HepG2 (cell line): ENCODE measurements around the gene PLD1. TPM values are rescaled to one million over a fixed set of nuclear protein-coding genes. Genes with fewer than 3 reads are reported as not detected.
A peak's percentile ranks its signal among the peaks of the same experiment; 100 is the strongest.

ENCODE experiments used
- AKNA ChIP-seq: sonication (generic); formaldehyde crosslinking; IDR thresholded peaks from 2 replicates; pipeline ENCODE4 v1.4.0; 2020; ENCODE audit warnings: missing genetic modification reagents, borderline replicate concordance
- CREB1 ChIP-seq, 2 experiments: fragments of 450-650 bp in 1 of 2; IDR thresholded peaks; 2 replicates each; pipeline ENCODE4 v1.6.1; 2016 to 2017; ENCODE audit warnings: control low read depth in 1 of 2, mild to moderate bottlenecking in 1 of 2, missing compliant biosample characterization in 1 of 2, missing genetic modification characterization in 1 of 2
- ELF3 ChIP-seq: IDR thresholded peaks from 2 replicates; pipeline ENCODE4 v1.6.1; 2016; ENCODE audit warnings: missing genetic modification reagents, missing compliant biosample characterization
- FOXK2 ChIP-seq: fragments of 450-650 bp; IDR thresholded peaks from 2 replicates; pipeline ENCODE4 v1.6.1; 2016
- GATAD2A ChIP-seq: IDR thresholded peaks from 2 replicates; pipeline ENCODE4 v1.6.1; 2016
- GTF3A ChIP-seq: sonication (generic); formaldehyde crosslinking; conservative IDR thresholded peaks from 2 replicates; pipeline ENCODE4 v1.4.0; 2020; ENCODE audit warnings: mild to moderate bottlenecking, missing genetic modification reagents
- HOXA5 ChIP-seq: sonication (generic); formaldehyde crosslinking; IDR thresholded peaks from 2 replicates; pipeline ENCODE4 v1.4.0; 2020; ENCODE audit warnings: missing genetic modification reagents
- KDM4B ChIP-seq: sonication (generic); formaldehyde crosslinking; IDR thresholded peaks from 2 replicates; pipeline ENCODE4 v1.4.0; 2020; ENCODE audit warnings: missing genetic modification reagents
- KLF11 ChIP-seq: IDR thresholded peaks from 2 replicates; pipeline ENCODE4 v1.6.1; 2016; ENCODE audit warnings: missing compliant biosample characterization
- LCORL ChIP-seq, 2 experiments: fragments of 450-650 bp in 1 of 2; sonication (generic) in 1 of 2; formaldehyde crosslinking in 1 of 2; IDR thresholded peaks; 2 replicates each; pipeline versions ENCODE4 v1.5.0 to v1.6.1; 2017 to 2020; ENCODE audit warnings: antibody characterized with exemption in 1 of 2, missing genetic modification reagents in 1 of 2
- SALL1 ChIP-seq: sonication (generic); formaldehyde crosslinking; IDR thresholded peaks from 2 replicates; pipeline ENCODE4 v1.8.0; 2022; ENCODE audit warnings: mild to moderate bottlenecking, missing genetic modification reagents
- SAP130 ChIP-seq: IDR thresholded peaks from 2 replicates; pipeline ENCODE4 v1.6.1; 2016; ENCODE audit warnings: low read depth
- YY1 ChIP-seq: IDR thresholded peaks from 2 replicates; pipeline ENCODE4 v1.6.1; 2011; ENCODE audit warnings: low read length, low read depth, moderate library complexity, mild to moderate bottlenecking; ENCODE audit not compliant: insufficient read depth, insufficient replicate concordance
- ZFYVE20 ChIP-seq: sonication (generic); formaldehyde crosslinking; IDR thresholded peaks from 2 replicates; pipeline ENCODE4 v1.8.0; 2023; ENCODE audit warnings: low read depth, mild to moderate bottlenecking, moderate library complexity, missing genetic modification reagents, borderline replicate concordance
- ZKSCAN1 ChIP-seq: fragments of 150-350 bp; IDR thresholded peaks from 2 replicates; pipeline ENCODE4 v1.6.1; 2014; ENCODE audit warnings: low read length
- ZNF232 ChIP-seq: sonication (generic); formaldehyde crosslinking; IDR thresholded peaks from 2 replicates; pipeline ENCODE4 v1.4.0; 2020; ENCODE audit warnings: missing genetic modification reagents, borderline replicate concordance
- ZNF251 ChIP-seq: sonication (generic); formaldehyde crosslinking; IDR thresholded peaks from 2 replicates; pipeline ENCODE4 v1.9.0; 2021; ENCODE audit warnings: mild to moderate bottlenecking, missing genetic modification reagents
- ZNF256 ChIP-seq: sonication (generic); formaldehyde crosslinking; conservative IDR thresholded peaks from 2 replicates; pipeline ENCODE4 v1.4.0; 2020; ENCODE audit warnings: missing genetic modification reagents
- ZNF589 ChIP-seq: sonication (generic); formaldehyde crosslinking; conservative IDR thresholded peaks from 2 replicates; pipeline ENCODE4 v1.8.0; 2022; ENCODE audit warnings: mild to moderate bottlenecking, moderate library complexity, missing genetic modification reagents
- ZSCAN20 ChIP-seq: sonication (generic); formaldehyde crosslinking; IDR thresholded peaks from 2 replicates; pipeline ENCODE4 v1.4.0; 2020; ENCODE audit warnings: missing genetic modification reagents, mild to moderate bottlenecking, borderline replicate concordance
- ZSCAN22 ChIP-seq: sonication (generic); formaldehyde crosslinking; IDR thresholded peaks from 2 replicates; pipeline ENCODE4 v1.4.0; 2020; ENCODE audit warnings: mild to moderate bottlenecking, missing genetic modification reagents
- ZZZ3 ChIP-seq: sonication (generic); formaldehyde crosslinking; IDR thresholded peaks from 2 replicates; pipeline ENCODE4 v1.4.0; 2020; ENCODE audit warnings: missing genetic modification reagents, mild to moderate bottlenecking, borderline replicate concordance
- polyA plus RNA-seq, 8 experiments: library from polyadenylated mRNA; depleted of rRNA in 3 of 8; stranded (reverse) in 7 of 8; unstranded in 1 of 8; fragments of >200 nt; fragmentation: Illumina TruSeq in 4 of 8; extraction: Trizol in 4 of 8; gene quantifications; 2 replicates each; pipeline versions ENCODE4 v1.2.1 to v1.2.3, GENCODE V29; 2011 to 2016; ENCODE audit warnings: low read depth in 4 of 8, missing spikeins in 1 of 8, mixed read lengths in 1 of 8; ENCODE audit not compliant: insufficient read depth in 1 of 8
- total RNA-seq, 5 experiments: library from RNA; depleted of rRNA; stranded (reverse); fragments of >200 nt; fragmentation: Illumina TruSeq; extraction: Trizol; gene quantifications; 2 replicates each; pipeline ENCODE4 v1.2.3, GENCODE V29; 2016; ENCODE audit warnings: low read depth in 1 of 5
- TF ChIP-seq, protein P1 (sequence below): sonication (generic); formaldehyde crosslinking; IDR thresholded peaks from 2 replicates; pipeline ENCODE4 v1.5.0; 2020; ENCODE audit warnings: mild to moderate bottlenecking, missing genetic modification reagents

The PLD1 gene
- total and polyA plus RNA-seq, 2 of the 13 experiments (the other 11 are each of a cell fraction or from before 2014, with no cell fraction given): 27.1 to 59.4 TPM

GRCh38 chr3:171811295-171811912 lies 1.1 kb upstream of the PLD1 start (continued):
- TF ChIP-seq, protein P1, sequence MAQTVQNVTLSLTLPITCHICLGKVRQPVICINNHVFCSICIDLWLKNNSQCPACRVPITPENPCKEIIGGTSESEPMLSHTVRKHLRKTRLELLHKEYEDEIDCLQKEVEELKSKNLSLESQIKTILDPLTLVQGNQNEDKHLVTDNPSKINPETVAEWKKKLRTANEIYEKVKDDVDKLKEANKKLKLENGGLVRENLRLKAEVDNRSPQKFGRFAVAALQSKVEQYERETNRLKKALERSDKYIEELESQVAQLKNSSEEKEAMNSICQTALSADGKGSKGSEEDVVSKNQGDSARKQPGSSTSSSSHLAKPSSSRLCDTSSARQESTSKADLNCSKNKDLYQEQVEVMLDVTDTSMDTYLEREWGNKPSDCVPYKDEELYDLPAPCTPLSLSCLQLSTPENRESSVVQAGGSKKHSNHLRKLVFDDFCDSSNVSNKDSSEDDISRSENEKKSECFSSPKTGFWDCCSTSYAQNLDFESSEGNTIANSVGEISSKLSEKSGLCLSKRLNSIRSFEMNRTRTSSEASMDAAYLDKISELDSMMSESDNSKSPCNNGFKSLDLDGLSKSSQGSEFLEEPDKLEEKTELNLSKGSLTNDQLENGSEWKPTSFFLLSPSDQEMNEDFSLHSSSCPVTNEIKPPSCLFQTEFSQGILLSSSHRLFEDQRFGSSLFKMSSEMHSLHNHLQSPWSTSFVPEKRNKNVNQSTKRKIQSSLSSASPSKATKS (CRISPR knock-in tag): no peak
- no peak for TF ChIP-seq CREB1 (IDR thresholded peaks at IDR 0.05)
- TF ChIP-seq CREB1 (CRISPR knock-in tag; IDR thresholded peaks at IDR 0.05): peak; percentile 58
- 0 out of 2 replicates have a peak, but pooled peaks have one; percentile 41 for TF ChIP-seq AKNA (CRISPR knock-in tag)
- TF ChIP-seq ZNF589: no peak
- TF ChIP-seq HOXA5 (CRISPR knock-in tag): peak; percentile 32; the same call in 1 of the 2 replicates
- TF ChIP-seq ZSCAN20 (CRISPR knock-in tag): no peak
- TF ChIP-seq FOXK2: no peak
- no peak for TF ChIP-seq GTF3A (CRISPR knock-in tag)
- TF ChIP-seq ZZZ3 (CRISPR knock-in tag): no peak
- TF ChIP-seq ZKSCAN1: no peak
- TF ChIP-seq ZNF232 (CRISPR knock-in tag): no peak
- TF ChIP-seq KLF11 (CRISPR knock-in tag): no peak
- no peak for TF ChIP-seq ZNF256
- TF ChIP-seq ZSCAN22 (CRISPR knock-in tag): no peak
- peak; percentile 33 for TF ChIP-seq GATAD2A (CRISPR knock-in tag)
- 0 out of 2 replicates have a peak, but pooled peaks have one; percentile 9 for TF ChIP-seq ELF3
- TF ChIP-seq KDM4B (CRISPR knock-in tag): no peak
- no peak for TF ChIP-seq ZNF251 (CRISPR knock-in tag)
- TF ChIP-seq ZFYVE20 (CRISPR knock-in tag): no peak
- TF ChIP-seq SAP130: 0 out of 2 replicates have a peak, but pooled peaks have one; percentile 15
- TF ChIP-seq LCORL (IDR thresholded peaks at IDR 0.05): no peak
- no peak for TF ChIP-seq LCORL (CRISPR knock-in tag; IDR thresholded peaks at IDR 0.05)
- peak; percentile 22; the same call in 1 of the 2 replicates for TF ChIP-seq SALL1
- TF ChIP-seq YY1: peak; percentile 30
